ENCODE results near the gene FNDC3A. TPM values are rescaled to one million over a fixed set of nuclear protein-coding genes. Genes with fewer than 3 reads are reported as not detected.
A peak's percentile ranks its signal among the peaks of the same experiment; 100 is the strongest.

FNDC3A gene
- polyA plus RNA-seq (2013, experiment 1 of 2): 24.5 TPM
- 25.6 TPM for polyA plus RNA-seq (2013, experiment 2 of 2)

DNA sequence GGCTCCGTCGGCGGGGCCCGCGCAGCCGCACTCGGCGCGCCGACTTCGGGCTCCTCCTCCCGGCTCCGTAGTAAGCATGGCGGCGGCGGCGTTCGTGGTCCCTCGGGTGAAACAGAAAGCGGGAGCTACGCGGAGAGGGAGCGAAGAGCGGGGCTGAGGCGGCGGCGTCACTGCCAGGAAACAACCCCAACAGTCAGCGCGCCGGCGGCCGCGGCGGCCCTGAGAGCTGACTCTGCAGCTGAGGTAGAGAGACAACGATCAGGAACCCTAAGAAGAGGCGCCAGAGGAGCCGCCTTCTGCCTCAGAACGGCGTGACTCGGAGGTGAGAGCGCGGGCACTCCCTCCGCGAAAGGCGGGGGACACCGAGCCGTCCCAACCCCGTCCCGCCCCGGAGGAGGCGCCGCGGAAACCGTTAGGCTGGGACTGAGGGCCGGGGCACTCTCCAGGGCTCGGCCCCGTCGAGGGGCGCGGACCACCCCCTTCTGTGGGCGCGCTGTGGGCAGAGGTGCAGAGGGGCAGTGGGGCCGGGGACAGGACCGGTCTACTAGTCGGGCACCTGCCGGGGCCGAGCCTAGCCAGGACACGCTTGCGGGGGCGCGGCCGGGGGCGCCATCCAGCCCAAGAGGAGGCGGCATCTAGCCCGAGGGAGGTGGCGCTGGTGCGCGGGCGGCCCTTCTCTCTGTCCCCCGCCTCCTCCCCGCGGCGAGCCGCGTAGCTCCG lies at the start of gene FNDC3A:
Gene FNDC3A (plus strand): TSS at position 57 of the 720 bp plus-strand sequence. CDS start 30,279 bp downstream, outside the sequence.
- H4K91ac ChIP-seq (ENCODE audit: low read depth, low read length, poor library complexity): no peak within 1 kb of the TSS
- H3K36me3 ChIP-seq (replicated peaks in 1 of 2; ENCODE audit: control insufficient read depth in 2 of 2, insufficient read depth in 2 of 2, low read length in 2 of 2): no peaks in the 10 kb centered on the region
- H3K4ac ChIP-seq (ENCODE audit: low read length): no peak within 1 kb of the TSS
- DNase-seq (ENCODE audit: low spot score): peak; percentile 79
- H3K14ac ChIP-seq (ENCODE audit: low read length): peak within 1 kb of the TSS; percentile 65
- H3K4me3 ChIP-seq (ENCODE audit: low read length in 2 of 2): peak within 1 kb of the TSS; percentile 87 to 89
- WGBS, 2 donors (ENCODE audit: extremely low coverage in 2 of 2, insufficient read length in 2 of 2, insufficient replicate concordance in 1 of 2): no CpG with 5 or more reads among the region's 86 CpGs
- no peaks in the 10 kb centered on the region for H3K27me3 ChIP-seq (ENCODE audit: control insufficient read depth in 3 of 3, insufficient read depth in 3 of 3, low read depth in 1 of 3, low read length in 3 of 3)
- peaks cover 2 to 8% of the 10 kb centered on the region in 2 donors for H3K4me1 ChIP-seq (ENCODE audit: control insufficient read depth in 2 of 2, insufficient read depth in 1 of 2, low read depth in 1 of 2, low read length in 2 of 2)
- H3K23ac ChIP-seq (ENCODE audit: low read depth, low read length, poor library complexity): peak within 1 kb of the TSS; percentile 90
- H2BK5ac ChIP-seq (ENCODE audit: low read length): peak within 1 kb of the TSS; percentile 89
- peak within 1 kb of the TSS; percentile 97 for H2AFZ ChIP-seq (ENCODE audit: low read length)
- H2BK12ac ChIP-seq (ENCODE audit: low read length): no peak within 1 kb of the TSS
- peak within 1 kb of the TSS; percentile 78 for H3K4me2 ChIP-seq (ENCODE audit: insufficient read depth, low read length, poor library complexity, severe bottlenecking)
- peak within 1 kb of the TSS; percentile 8 for H2AK5ac ChIP-seq (ENCODE audit: low read depth, low read length)
- peaks cover 3 to 31% of the 10 kb centered on the region in 2 donors for H3K9me3 ChIP-seq (replicated peaks in 1 of 2; ENCODE audit: control insufficient read depth in 2 of 2, insufficient read depth in 1 of 2, low read depth in 1 of 2, low read length in 2 of 2)
- H3K79me1 ChIP-seq (ENCODE audit: low read depth, low read length): no peaks in the 10 kb centered on the region
- H4K8ac ChIP-seq (ENCODE audit: low read depth, low read length): no peak within 1 kb of the TSS
- H3K9ac ChIP-seq (ENCODE audit: low read depth, low read length, poor library complexity): peak within 1 kb of the TSS; percentile 85
- peak within 1 kb of the TSS; percentile 93 for H3K27ac ChIP-seq (replicated peaks; ENCODE audit: low read length)
- peak within 1 kb of the TSS; percentile 99 for H3K18ac ChIP-seq (ENCODE audit: low read length)
- peak within 1 kb of the TSS; percentile 40 for H2BK15ac ChIP-seq (ENCODE audit: low read length)
- no peak within 1 kb of the TSS for H2BK120ac ChIP-seq (ENCODE audit: low read depth, low read length)

DNA sequence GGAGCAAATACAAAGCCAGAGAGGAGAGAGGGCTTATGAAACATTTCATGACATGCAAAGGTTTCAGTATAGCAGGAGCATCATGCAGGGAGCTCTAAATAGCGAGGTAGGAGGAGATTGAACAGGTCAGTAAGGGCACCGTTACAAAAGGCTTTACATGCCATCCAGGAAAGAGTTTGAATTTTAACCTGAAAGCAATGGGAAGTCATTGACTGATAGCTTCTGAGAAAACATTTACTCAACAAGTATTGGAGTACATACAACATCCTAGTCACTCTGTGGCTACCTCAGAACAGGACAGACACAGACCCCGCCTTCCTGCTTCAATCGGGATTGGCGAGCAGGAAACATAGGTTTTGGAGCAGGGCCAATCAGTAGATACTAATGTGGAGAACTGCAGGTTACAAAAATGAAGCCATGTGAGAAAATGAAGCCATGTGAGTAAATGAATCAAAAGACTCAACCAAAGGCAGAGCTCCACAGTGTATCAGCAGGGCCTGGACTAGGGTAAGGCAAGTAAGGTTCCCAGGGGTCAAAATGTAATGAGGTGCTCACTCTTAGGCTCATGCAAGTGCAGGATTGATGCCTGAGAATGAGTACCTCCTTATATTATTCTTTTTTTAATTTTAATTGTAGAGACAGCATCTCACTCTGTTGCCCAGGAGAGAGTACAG lies 46.8 kb upstream of the FNDC3A start:
- DNase-seq (ENCODE audit: low spot score): no peak
- H3K4ac ChIP-seq (ENCODE audit: low read length): no peak overlapping the region
- no CpG with 5 or more reads among the region's 5 CpGs for WGBS, 2 donors (ENCODE audit: extremely low coverage in 2 of 2, insufficient read length in 2 of 2, insufficient replicate concordance in 1 of 2)

GRCh38 chr13:48930918-48931317 lies 44.8 kb upstream of the FNDC3A start:
- Histone ChIP-seq H2BK15ac (ENCODE audit: low read length) (no peak overlapping the region), H3K4me2 (ENCODE audit: insufficient read depth, low read length, poor library complexity, severe bottlenecking) (no peak overlapping the region), H2BK120ac (ENCODE audit: low read depth, low read length) (no peak overlapping the region), H3K4me3 (ENCODE audit: low read length in 2 of 2) (no peak overlapping the region), H3K18ac (ENCODE audit: low read length) (no peak overlapping the region), H2AK5ac (ENCODE audit: low read depth, low read length) (no peak overlapping the region), H4K8ac (ENCODE audit: low read depth, low read length) (no peak overlapping the region), H2AFZ (ENCODE audit: low read length) (no peak overlapping the region), H3K14ac (ENCODE audit: low read length) (no peak overlapping the region), H2BK5ac (ENCODE audit: low read length) (no peak overlapping the region), H4K91ac (ENCODE audit: low read depth, low read length, poor library complexity) (no peak overlapping the region), H3K27ac (replicated peaks; ENCODE audit: low read length) (no peak overlapping the region), H2BK12ac (ENCODE audit: low read length) (no peak overlapping the region), H3K79me1 (ENCODE audit: low read depth, low read length) (no peaks in the 10 kb centered on the region), H3K4ac (ENCODE audit: low read length) (no peak overlapping the region), H3K23ac (ENCODE audit: low read depth, low read length, poor library complexity) (no peak overlapping the region), H3K4me1 (ENCODE audit: control insufficient read depth in 2 of 2, insufficient read depth in 1 of 2, low read depth in 1 of 2, low read length in 2 of 2) (no peaks in the 10 kb centered on the region), H3K9ac (ENCODE audit: low read depth, low read length, poor library complexity) (no peak overlapping the region), H3K36me3 (replicated peaks in 1 of 2; ENCODE audit: control insufficient read depth in 2 of 2, insufficient read depth in 2 of 2, low read length in 2 of 2) (no peaks in the 10 kb centered on the region), H3K9me3 (replicated peaks in 1 of 2; ENCODE audit: control insufficient read depth in 2 of 2, insufficient read depth in 1 of 2, low read depth in 1 of 2, low read length in 2 of 2) (no peaks in the 10 kb centered on the region), H3K27me3 (ENCODE audit: control insufficient read depth in 3 of 3, insufficient read depth in 3 of 3, low read depth in 1 of 3, low read length in 3 of 3) (no peaks in the 10 kb centered on the region)
- WGBS, 2 donors (ENCODE audit: extremely low coverage in 2 of 2, insufficient read length in 2 of 2, insufficient replicate concordance in 1 of 2): no CpG with 5 or more reads among the region's 1 CpG
- DNase-seq (ENCODE audit: low spot score): no peak

More for the DNA sequence above, 46.8 kb upstream of the FNDC3A start:
- H3K9me3 ChIP-seq (replicated peaks in 1 of 2; ENCODE audit: control insufficient read depth in 2 of 2, insufficient read depth in 1 of 2, low read depth in 1 of 2, low read length in 2 of 2): no peaks in the 10 kb centered on the region
- no peak overlapping the region for H2BK12ac ChIP-seq (ENCODE audit: low read length)
- H2AK5ac ChIP-seq (ENCODE audit: low read depth, low read length): no peak overlapping the region
- no peak overlapping the region for H3K18ac ChIP-seq (ENCODE audit: low read length)
- no peaks in the 10 kb centered on the region for H3K4me1 ChIP-seq (ENCODE audit: control insufficient read depth in 2 of 2, insufficient read depth in 1 of 2, low read depth in 1 of 2, low read length in 2 of 2)
- H3K23ac ChIP-seq (ENCODE audit: low read depth, low read length, poor library complexity): no peak overlapping the region
- no peaks in the 10 kb centered on the region for H3K27me3 ChIP-seq (ENCODE audit: control insufficient read depth in 3 of 3, insufficient read depth in 3 of 3, low read depth in 1 of 3, low read length in 3 of 3)
- no peak overlapping the region for H2BK5ac ChIP-seq (ENCODE audit: low read length)
- no peak overlapping the region for H4K8ac ChIP-seq (ENCODE audit: low read depth, low read length)
- H2AFZ ChIP-seq (ENCODE audit: low read length): no peak overlapping the region
- no peak overlapping the region for H3K9ac ChIP-seq (ENCODE audit: low read depth, low read length, poor library complexity)
- H2BK15ac ChIP-seq (ENCODE audit: low read length): no peak overlapping the region
- no peak overlapping the region for H3K4me3 ChIP-seq (ENCODE audit: low read length in 2 of 2)
- H3K27ac ChIP-seq (replicated peaks; ENCODE audit: low read length): no peak overlapping the region
- no peak overlapping the region for H4K91ac ChIP-seq (ENCODE audit: low read depth, low read length, poor library complexity)
- no peak overlapping the region for H3K14ac ChIP-seq (ENCODE audit: low read length)
- no peaks in the 10 kb centered on the region for H3K79me1 ChIP-seq (ENCODE audit: low read depth, low read length)
- H3K4me2 ChIP-seq (ENCODE audit: insufficient read depth, low read length, poor library complexity, severe bottlenecking): no peak overlapping the region
- no peaks in the 10 kb centered on the region for H3K36me3 ChIP-seq (replicated peaks in 1 of 2; ENCODE audit: control insufficient read depth in 2 of 2, insufficient read depth in 2 of 2, low read length in 2 of 2)
- no peak overlapping the region for H2BK120ac ChIP-seq (ENCODE audit: low read depth, low read length)

- no peak overlapping the region for H2BK5ac ChIP-seq (ENCODE audit: low read length)
- H2AK5ac ChIP-seq (ENCODE audit: low read depth, low read length): no peak overlapping the region
- no peak overlapping the region for H3K27ac ChIP-seq (replicated peaks; ENCODE audit: low read length)
- no peak overlapping the region for H2AFZ ChIP-seq (ENCODE audit: low read length)
- no peak overlapping the region for H3K4me3 ChIP-seq (ENCODE audit: low read length in 2 of 2)
- no peak overlapping the region for H3K14ac ChIP-seq (ENCODE audit: low read length)
- no peaks in the 10 kb centered on the region for H3K4me1 ChIP-seq (ENCODE audit: control insufficient read depth in 2 of 2, insufficient read depth in 1 of 2, low read depth in 1 of 2, low read length in 2 of 2)
- no peak overlapping the region for H3K4ac ChIP-seq (ENCODE audit: low read length)
- no peak overlapping the region for H4K8ac ChIP-seq (ENCODE audit: low read depth, low read length)
- H3K9ac ChIP-seq (ENCODE audit: low read depth, low read length, poor library complexity): no peak overlapping the region
- no peaks in the 10 kb centered on the region for H3K79me1 ChIP-seq (ENCODE audit: low read depth, low read length)
- no peak overlapping the region for H3K18ac ChIP-seq (ENCODE audit: low read length)
- no peak overlapping the region for H3K23ac ChIP-seq (ENCODE audit: low read depth, low read length, poor library complexity)
- H2BK15ac ChIP-seq (ENCODE audit: low read length): no peak overlapping the region
- H2BK12ac ChIP-seq (ENCODE audit: low read length): no peak overlapping the region
- H3K27me3 ChIP-seq (ENCODE audit: control insufficient read depth in 3 of 3, insufficient read depth in 3 of 3, low read depth in 1 of 3, low read length in 3 of 3): no peaks in the 10 kb centered on the region
- no peaks in the 10 kb centered on the region for H3K9me3 ChIP-seq (replicated peaks in 1 of 2; ENCODE audit: control insufficient read depth in 2 of 2, insufficient read depth in 1 of 2, low read depth in 1 of 2, low read length in 2 of 2)
- H4K91ac ChIP-seq (ENCODE audit: low read depth, low read length, poor library complexity): no peak overlapping the region
- DNase-seq (ENCODE audit: low spot score): no peak
- H2BK120ac ChIP-seq (ENCODE audit: low read depth, low read length): no peak overlapping the region
- H3K36me3 ChIP-seq (replicated peaks in 1 of 2; ENCODE audit: control insufficient read depth in 2 of 2, insufficient read depth in 2 of 2, low read length in 2 of 2): no peaks in the 10 kb centered on the region
- H3K4me2 ChIP-seq (ENCODE audit: insufficient read depth, low read length, poor library complexity, severe bottlenecking): no peak overlapping the region
These were observed 37.3 kb upstream of the FNDC3A start for GRCh38 chr13:48938308-48938943.
